Activated T-helper 9 cell treated with anti-CD3 and anti-CD28 coated beads, Interleukin-2, amount 50 U/mL, for 16 hours (primary cell): ENCODE results near the gene DAZ2.
"Not testable (repeated sequence)": the region's sequence is repeated elsewhere in the genome, so short reads cannot be mapped to it uniquely, and the experiment has no call there.

ENCODE experiments used
- DNase-seq: peaks from one replicate; pipeline ENCODE4 v3.0.0-alpha.2; 2020; ENCODE audit warnings: low read depth

The DAZ2 gene, protein sequence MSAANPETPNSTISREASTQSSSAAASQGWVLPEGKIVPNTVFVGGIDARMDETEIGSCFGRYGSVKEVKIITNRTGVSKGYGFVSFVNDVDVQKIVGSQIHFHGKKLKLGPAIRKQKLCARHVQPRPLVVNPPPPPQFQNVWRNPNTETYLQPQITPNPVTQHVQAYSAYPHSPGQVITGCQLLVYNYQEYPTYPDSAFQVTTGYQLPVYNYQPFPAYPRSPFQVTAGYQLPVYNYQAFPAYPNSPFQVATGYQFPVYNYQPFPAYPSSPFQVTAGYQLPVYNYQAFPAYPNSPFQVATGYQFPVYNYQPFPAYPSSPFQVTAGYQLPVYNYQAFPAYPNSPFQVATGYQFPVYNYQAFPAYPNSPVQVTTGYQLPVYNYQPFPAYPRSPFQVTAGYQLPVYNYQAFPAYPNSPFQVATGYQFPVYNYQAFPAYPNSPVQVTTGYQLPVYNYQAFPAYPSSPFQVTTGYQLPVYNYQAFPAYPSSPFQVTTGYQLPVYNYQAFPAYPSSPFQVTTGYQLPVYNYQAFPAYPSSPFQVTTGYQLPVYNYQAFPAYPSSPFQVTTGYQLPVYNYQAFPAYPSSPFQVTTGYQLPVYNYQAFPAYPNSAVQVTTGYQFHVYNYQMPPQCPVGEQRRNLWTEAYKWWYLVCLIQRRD

DNA sequence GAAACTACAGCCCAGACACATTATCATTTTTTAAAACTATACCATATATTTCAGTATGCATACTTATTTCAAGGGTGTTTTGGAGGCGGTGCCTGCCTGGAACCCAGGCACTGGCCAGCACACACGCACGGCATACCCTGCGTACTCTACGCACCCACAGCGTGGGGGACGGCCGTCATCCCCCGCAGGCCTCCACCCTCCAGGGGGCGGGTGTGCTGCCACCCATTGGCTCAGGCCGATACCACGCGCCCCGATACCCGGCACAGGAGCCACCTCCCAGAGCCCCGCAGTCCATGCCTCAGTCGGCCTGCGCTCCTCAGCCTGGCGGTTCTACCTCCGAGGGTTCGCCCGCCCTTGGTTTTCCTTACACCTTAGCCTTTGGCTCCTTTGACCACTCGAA is at the start of gene DAZ2:
TSS of gene DAZ2 (plus strand) at position 301 of the 400 bp plus-strand sequence. CDS start 208 bp downstream, outside the sequence.
- DNase-seq: not testable (repeated sequence)

DNA sequence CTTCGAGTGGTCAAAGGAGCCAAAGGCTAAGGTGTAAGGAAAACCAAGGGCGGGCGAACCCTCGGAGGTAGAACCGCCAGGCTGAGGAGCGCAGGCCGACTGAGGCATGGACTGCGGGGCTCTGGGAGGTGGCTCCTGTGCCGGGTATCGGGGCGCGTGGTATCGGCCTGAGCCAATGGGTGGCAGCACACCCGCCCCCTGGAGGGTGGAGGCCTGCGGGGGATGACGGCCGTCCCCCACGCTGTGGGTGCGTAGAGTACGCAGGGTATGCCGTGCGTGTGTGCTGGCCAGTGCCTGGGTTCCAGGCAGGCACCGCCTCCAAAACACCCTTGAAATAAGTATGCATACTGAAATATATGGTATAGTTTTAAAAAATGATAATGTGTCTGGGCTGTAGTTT is 20.4 kb upstream of the DAZ2 start, which contains the start of gene DAZ1:
TSS of gene DAZ1 (minus strand) at position 101 of the 400 bp plus-strand sequence. CDS start 208 bp downstream, outside the sequence.
- not testable (repeated sequence) for DNase-seq

DNA sequence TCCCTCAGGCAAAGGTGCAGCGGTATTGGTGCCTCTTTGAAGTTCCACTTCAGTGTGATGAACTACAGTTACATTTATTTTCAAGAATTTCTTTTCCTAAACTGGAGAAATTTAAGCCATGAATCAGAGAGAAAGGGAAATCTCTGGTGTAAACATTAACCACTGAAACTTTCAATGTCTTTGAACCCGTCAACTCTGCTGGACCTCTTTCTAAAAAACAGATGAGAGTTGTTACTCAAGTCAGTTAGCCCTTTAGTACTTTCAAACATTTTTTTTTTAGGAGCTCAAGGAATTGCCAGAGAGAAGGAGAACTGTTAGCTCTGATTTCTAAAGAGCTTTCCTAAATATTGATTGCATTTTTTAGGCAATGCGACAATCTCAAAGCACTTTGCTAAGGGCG is 11.9 kb upstream of the DAZ2 start:
- not testable (repeated sequence) for DNase-seq

DNA sequence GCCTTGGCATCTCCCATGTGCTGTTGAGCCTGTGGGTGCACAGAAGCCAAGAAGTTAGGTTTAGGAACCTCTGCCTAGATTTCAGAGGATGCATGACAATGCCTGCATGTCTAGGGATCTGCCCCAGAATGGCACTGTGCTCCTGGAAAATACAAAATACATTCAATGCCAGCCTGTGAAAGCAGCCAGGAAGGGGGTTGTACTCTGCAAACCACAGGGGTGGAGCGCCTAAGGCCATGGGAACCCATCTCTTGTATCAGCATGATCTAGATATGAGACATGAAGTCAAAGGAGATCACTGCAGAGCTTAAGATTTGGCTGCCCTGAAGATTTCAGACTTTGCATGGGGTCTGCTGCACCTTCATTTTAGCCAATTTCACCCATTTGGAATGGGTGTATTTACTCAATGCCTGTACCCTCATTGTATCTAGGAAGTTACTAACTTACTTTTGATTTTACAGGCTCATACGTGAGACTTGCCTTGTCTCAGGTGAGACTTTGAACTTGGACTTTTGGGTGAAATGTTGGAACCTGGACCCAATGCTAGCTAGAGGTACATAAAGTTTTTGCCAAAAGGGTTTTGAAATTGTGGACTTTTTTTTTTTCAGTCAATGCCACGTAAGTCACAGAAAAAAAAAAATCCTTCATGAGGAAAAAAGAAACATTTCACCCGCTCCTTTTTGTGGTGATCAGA is 9.4 kb upstream of the DAZ2 start:
- not testable (repeated sequence) for DNase-seq

DNA sequence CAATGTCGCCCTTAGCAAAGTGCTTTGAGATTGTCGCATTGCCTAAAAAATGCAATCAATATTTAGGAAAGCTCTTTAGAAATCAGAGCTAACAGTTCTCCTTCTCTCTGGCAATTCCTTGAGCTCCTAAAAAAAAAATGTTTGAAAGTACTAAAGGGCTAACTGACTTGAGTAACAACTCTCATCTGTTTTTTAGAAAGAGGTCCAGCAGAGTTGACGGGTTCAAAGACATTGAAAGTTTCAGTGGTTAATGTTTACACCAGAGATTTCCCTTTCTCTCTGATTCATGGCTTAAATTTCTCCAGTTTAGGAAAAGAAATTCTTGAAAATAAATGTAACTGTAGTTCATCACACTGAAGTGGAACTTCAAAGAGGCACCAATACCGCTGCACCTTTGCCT is 8.7 kb upstream of the DAZ2 start:
- not testable (repeated sequence) for DNase-seq
